Nephron (organoid): ENCODE data around the gene NR2F2.

Source experiments
- H3K27ac Mint-ChIP-seq, 3 experiments: 2 replicates each; pipeline ENCODE4 v1.8.0; 2020; ENCODE audit warnings: mixed read lengths in 3 of 3, mild to moderate bottlenecking in 2 of 3, moderate library complexity in 1 of 3
- H3K27me3 Mint-ChIP-seq: 2 replicates; pipeline ENCODE4 v1.8.0; 2021; ENCODE audit warnings: low read depth, mild to moderate bottlenecking, moderate library complexity, mixed read lengths
- H3K36me3 Mint-ChIP-seq: 2 replicates; pipeline ENCODE4 v1.8.0; 2020; ENCODE audit warnings: low read depth, mixed read lengths
- H3K4me1 Mint-ChIP-seq: 2 replicates; pipeline ENCODE4 v1.8.0; 2020; ENCODE audit warnings: mixed read lengths
- H3K4me3 Mint-ChIP-seq, 3 experiments: 2 replicates each; pipeline ENCODE4 v1.8.0; 2020; ENCODE audit warnings: mild to moderate bottlenecking in 3 of 3, mixed read lengths in 3 of 3, moderate library complexity in 2 of 3
- H3K9me3 Mint-ChIP-seq: 2 replicates; pipeline ENCODE4 v1.8.0; 2020; ENCODE audit warnings: mixed read lengths
- CTCF ChIP-seq, 3 experiments: fragments of 200-600 bp; sonication (generic); IDR thresholded peaks; one replicate each; pipeline ENCODE4 v1.5.0; 2021; ENCODE audit warnings: antibody characterized with exemption in 3 of 3; ENCODE audit not compliant: unreplicated experiment in 3 of 3

The NR2F2 gene

GRCh38 chr15:96349034-96349856, 18.7 kb downstream of the NR2F2 start:
- Mint-ChIP-seq H3K9me3 (no peaks in the 10 kb centered on the region), H3K4me1 (peaks cover 80% of the 10 kb centered on the region), H3K27me3 (peaks cover 43% of the 10 kb centered on the region), H3K36me3 (peaks cover 38% of the 10 kb centered on the region), H3K4me3 (peak overlapping the region; percentile 94 to 97 (median 95)), H3K27ac (peak overlapping the region; percentile 96 to 100 (median 97))
- TF ChIP-seq CTCF (IDR thresholded peaks at IDR 0.05; ENCODE audit: unreplicated experiment in 3 of 3) = no peak

DNA sequence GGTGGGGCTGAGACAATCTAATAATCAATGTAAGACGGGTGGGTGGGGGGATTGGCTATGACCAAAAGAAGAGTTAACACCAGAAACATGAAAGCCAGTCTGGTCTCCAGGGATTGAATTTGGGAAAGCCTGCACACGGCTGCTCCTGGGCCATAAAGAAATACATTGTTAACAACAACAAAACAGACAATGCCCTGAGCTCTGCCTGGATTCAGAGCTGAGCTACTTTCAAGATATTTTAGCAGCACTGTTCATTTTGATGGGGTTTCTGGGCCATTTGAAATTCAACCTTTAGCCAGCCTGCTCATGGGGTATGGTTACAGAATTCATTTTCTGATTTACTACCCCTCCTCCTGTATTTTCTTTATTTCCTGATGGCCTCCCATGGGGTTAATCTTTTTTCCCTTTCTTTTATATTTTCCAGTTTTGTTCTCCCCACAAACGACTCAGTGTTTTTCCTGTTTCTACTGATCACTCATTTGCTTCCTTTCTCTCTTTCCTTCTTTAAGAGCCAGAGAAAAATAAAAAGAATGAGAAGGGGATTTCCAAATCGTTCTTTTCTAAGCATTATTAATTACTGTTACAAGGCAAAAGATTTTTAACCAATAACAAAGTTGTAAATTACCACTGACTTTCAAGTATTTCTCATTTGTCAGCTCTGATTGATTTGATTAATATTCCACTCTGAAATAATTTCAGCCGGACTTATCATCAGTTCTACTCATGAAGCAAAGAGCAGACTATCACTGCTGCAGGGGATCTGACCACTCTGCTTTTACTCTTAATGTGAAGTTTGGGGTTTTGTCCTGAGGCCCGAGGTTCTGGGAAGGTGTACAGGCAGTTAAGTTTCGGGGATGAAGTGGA, 19.6 kb downstream of the NR2F2 start:
- H3K27ac Mint-ChIP-seq = peak overlapping the region; percentile 96 to 100 (median 97)
- TF ChIP-seq CTCF (IDR thresholded peaks at IDR 0.05; ENCODE audit: unreplicated experiment in 3 of 3) = no peak
- no peaks in the 10 kb centered on the region for H3K9me3 Mint-ChIP-seq
- peaks cover 71% of the 10 kb centered on the region for H3K4me1 Mint-ChIP-seq
- peak overlapping the region; percentile 94 to 97 (median 95) for H3K4me3 Mint-ChIP-seq
- H3K36me3 Mint-ChIP-seq = peaks cover 31% of the 10 kb centered on the region
- H3K27me3 Mint-ChIP-seq = peaks cover 40% of the 10 kb centered on the region

DNA sequence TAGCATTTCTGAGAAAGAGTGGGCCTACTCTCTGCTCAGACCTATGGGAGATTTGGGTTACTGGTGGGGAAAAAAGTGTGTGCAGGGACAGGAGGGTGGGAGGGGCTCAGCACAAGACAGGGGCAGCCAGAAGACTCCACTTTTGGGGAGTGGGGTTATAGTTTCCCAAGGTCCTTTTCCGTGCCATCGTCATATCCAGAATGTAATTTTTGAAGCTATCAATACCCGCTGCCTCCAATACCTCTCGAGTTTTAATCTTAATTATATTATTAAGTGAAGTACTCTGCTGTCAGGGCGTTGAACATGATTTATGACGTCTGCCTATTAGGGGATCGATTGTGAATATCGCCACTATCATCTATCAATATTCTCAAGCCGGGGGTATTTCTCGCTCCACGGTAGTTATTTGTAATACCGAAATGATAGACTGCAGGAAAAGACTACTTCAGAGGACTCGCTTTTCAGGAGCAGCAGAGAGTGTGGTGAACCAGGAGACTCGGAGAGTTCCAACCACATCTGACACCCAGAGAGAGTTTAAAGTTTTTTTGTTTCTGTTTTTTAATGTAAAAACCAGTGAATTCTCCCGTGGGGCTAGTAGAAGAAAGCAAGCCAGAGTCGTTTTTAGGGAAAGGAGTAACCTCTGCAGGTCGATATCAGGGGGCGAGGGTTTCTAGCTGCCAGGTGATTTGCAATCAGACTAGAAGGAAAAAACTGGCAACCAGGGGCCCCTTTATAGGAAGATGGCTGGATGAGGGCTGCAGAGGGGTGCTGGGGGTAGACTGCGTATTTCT, 20.6 kb downstream of the NR2F2 start:
- H3K27ac Mint-ChIP-seq = peak overlapping the region; percentile 96 to 100 (median 97)

GRCh38 chr15:96351761-96352603, 21.5 kb downstream of the NR2F2 start:
- Mint-ChIP-seq H3K4me1 (peaks cover 65% of the 10 kb centered on the region), H3K9me3 (no peaks in the 10 kb centered on the region), H3K27ac (peak overlapping the region; percentile 96 to 100 (median 97)), H3K27me3 (peaks cover 47% of the 10 kb centered on the region), H3K4me3 (peak overlapping the region; percentile 79 to 85 (median 80)), H3K36me3 (peaks cover 24% of the 10 kb centered on the region)
- TF ChIP-seq CTCF (IDR thresholded peaks at IDR 0.05; ENCODE audit: unreplicated experiment in 3 of 3) = no peak

More for the DNA sequence above, 20.6 kb downstream of the NR2F2 start:
- H3K4me3 Mint-ChIP-seq = peak overlapping the region; percentile 67 to 79 (median 75)
- no peak for TF ChIP-seq CTCF (IDR thresholded peaks at IDR 0.05; ENCODE audit: unreplicated experiment in 3 of 3)
- H3K36me3 Mint-ChIP-seq = peaks cover 26% of the 10 kb centered on the region
- no peaks in the 10 kb centered on the region for H3K9me3 Mint-ChIP-seq
- peaks cover 44% of the 10 kb centered on the region for H3K27me3 Mint-ChIP-seq
- H3K4me1 Mint-ChIP-seq = peaks cover 66% of the 10 kb centered on the region
